Epithelial cell of prostate (primary cell): Measurements from ENCODE around the gene NET1.

Experiments used
- DNase-seq: peaks from one replicate; pipeline ENCODE4 v3.0.0-alpha.2; 2011; ENCODE audit warnings: low read depth, low spot score
- H3K27ac ChIP-seq: fragments of 450-650 bp; 2 replicates; pipeline ENCODE4 v1.5.1; 2017; ENCODE audit warnings: mild to moderate bottlenecking

NET1 gene

DNA sequence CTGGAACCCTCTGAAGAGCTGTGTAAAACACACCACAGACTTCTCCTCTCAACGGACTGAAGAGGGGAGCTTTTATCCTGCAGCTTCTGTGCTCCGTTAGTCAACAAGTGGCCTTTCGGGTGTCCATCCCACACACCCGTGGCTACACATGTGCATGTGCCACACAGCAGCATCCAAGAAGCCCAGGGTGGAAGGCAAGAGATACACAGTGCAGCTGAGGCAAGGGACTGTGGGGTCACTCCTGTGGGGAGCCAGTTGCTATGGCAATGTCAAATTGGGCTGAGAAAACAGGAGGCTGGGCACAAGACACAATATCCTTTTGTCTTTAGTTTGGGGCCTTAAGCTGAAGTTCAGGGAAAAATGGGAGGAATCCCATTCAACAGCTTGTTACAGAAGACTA is 28.7 kb downstream of the NET1 start:
- no peak overlapping the region for H3K27ac ChIP-seq
- DNase-seq = no peak

DNA sequence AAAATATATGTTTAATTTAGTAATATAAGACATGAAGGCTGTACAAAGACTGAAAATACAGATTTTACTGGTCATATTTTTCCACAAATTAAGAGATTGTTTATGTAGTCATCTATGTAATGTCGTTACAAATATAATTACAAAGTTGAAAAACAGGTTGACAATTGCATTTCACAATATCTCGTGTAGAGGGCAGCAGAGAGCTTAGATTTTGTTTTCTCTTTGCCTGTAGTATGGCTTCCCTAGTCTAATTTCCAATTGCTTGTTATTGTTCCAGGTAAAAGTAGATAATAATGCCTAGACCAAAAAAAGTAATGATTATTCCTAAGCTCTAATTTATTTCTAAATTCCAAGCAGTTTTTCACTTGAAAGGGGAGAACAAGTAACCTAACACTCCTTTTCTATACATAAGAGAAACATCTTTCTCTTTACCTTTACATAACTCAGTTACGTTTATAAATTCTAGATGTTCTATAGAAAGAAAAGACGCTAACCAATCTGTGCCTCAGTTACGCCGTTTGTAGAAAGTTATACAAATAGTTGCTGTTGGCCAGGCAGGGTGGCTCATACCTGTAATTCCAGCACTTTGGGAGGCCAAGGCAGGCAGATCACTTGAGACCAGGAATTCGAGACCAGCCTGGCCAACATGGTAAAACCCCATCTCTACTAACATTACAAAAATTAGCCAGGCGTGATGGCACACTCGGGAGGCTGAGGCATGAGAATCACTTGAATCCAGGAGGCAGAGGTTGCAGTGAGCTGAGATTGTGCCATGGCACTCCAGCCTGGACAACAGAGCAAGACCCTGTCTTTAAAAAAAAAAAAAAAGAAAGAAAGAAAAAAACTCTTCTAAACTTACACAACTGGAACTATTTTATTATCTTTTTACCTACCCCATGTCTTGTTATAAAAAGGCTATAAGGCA is 30.0 kb downstream of the NET1 start:
- DNase-seq = no peak
- no peak overlapping the region for H3K27ac ChIP-seq

DNA sequence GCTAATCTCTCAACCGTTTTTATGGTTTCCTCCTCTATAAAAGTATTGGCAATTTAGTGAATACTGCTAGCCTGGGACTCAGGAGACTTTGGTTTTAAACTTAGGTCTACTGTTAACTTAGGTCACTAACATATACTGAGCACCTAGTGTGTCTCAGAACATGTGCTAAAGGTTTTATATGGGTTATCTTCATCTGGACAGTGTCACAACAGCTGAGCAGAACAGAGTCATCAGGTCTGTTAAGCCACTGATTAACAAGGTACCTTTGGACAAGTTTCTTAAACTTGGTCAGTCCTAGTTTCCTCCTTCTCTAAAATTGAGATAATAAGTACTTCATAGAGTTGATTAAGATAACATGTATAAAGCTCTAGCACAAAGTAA is 30.6 kb downstream of the NET1 start:
- no peak overlapping the region for H3K27ac ChIP-seq
- no peak for DNase-seq

DNA sequence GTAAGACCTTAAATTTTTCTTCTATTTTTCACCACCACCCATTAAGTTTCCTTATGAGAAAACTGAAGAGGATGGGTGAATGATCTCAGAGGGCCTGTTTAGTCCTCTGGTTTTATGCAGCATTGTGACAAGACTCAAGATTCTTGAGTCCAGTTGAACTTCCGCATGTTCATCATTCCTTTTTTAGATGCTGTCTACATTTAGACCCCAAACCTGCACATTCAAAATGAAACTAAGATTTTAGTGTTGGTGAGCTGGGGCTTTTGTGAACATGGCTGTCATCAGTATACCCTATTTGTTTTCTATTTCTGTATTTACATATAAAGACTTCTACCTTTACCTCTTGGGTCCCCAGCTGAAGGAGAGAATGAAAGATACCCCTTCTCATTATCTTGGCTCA is 31.1 kb downstream of the NET1 start:
- no peak for DNase-seq
- H3K27ac ChIP-seq = no peak overlapping the region

DNA sequence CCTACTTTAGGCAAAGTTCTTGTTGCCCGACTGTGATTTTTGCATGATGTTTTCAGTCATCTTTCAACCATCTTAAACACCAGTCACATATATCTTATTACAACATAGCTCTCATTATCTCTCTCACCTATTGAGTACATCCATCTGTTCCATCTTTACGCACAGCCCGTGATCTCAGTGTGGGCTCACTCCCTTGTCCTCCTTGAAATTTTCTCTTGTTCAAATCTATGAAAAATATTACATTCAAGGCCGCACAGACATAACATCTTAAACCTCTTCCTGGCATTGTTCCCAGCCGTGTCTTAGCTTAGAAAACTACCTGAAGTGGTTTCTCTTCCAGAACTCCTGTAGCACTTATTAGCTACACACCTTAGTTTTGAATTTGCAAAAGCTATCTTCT is 32.6 kb downstream of the NET1 start:
- no peak for DNase-seq
- peak overlapping the region; percentile 84 for H3K27ac ChIP-seq

DNA sequence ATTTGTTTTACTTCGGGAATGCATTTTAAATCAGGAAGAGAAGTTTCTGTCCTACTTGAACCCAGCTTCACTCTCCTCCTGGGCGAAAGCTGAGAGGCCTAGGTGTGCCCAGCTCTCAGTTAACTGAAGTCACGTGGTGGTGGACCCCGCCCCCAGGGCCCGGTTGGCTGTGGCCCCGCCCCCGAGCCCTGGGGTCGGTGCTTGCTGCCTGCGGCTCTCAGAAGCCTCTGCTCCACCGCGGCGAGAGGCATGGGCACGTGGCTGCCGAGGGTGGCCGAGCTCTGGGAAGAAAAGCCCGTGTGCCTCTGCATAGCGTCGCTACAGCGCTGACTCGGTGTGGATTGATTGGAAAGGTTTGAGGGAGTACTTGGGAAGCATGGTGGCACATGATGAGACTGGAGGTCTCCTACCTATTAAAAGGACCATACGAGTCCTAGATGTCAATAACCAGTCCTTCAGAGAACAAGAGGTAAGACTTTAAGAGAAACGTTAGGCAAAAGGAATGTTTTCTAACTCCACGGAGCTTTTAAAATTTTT is 34.1 kb downstream of the NET1 start:
- DNase-seq = peak; percentile 66
- H3K27ac ChIP-seq = peak overlapping the region; percentile 84

DNA sequence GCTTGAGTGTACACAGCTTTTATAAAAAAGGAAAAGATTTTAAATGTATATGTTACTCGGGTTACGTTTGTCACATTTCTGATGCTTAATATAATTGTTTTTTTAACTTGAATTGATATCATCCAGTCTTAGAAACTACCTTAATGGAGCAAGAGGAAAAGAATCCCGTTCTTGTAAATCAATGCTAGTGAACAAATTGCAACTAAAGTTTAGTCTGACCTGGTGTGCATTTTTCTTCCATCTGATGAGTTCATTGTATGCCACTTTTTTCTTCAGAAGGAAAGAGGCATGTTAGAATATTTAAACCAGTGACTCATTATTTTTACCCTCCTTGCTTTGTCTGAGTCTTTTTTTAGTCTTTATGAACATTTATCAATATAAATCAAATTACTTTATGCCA is 34.7 kb downstream of the NET1 start:
- peak overlapping the region; percentile 84 for H3K27ac ChIP-seq
- DNase-seq = no peak

DNA sequence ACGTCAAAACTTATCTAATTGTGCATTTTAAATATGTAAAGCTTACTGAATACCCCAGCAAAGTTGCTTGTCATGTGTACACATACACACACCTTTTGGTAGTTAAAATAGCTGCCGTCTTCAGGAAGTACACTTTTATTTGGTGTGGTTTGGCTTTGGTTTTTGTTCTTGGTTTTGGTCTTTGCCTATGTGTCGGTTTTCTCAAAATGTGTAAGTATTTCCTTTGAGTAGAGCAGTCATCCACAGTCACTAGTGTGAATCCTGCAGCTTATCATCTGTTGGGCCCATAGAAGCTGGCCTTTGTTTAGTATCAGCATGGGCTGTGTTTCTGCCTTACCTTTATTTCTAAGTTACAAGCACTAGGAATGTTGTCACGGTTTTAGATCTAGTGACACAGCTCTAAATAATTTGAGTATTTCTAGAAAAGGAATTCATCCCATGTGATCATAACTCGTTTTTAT is 35.3 kb downstream of the NET1 start:
- H3K27ac ChIP-seq = peak overlapping the region; percentile 84
- no peak for DNase-seq

DNA sequence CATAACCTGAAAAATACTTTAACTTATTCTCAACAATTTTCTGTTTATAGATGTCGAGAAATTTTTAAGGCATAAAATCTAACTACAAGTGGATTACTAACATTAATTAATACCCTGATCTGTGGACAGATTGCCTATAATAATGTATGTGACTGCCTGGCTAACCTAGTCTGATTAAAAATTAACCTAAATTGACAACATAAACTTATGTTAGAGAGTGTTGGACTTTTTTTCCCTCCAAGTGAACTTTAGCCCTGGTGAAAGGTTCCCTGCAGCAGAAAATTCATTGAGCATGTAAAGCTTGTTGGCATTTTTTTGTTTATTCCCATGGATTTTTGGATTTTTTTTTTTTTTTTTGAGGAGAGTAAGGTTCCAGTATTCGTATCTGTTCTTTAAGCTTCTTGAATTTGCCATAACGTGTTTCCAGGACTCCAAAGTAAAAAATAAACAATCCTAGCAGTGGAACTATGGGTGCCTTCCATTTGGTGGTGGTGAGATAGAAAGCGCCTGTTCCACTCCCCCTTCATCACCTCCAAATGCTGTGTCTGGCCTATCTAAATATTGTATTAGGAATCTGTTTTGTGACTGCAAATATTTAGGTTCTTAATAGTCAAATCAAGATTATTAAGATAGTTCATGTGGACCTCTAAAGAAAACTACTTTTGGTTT is 36.1 kb downstream of the NET1 start:
- H3K27ac ChIP-seq = peak overlapping the region; percentile 84
- no peak for DNase-seq

DNA sequence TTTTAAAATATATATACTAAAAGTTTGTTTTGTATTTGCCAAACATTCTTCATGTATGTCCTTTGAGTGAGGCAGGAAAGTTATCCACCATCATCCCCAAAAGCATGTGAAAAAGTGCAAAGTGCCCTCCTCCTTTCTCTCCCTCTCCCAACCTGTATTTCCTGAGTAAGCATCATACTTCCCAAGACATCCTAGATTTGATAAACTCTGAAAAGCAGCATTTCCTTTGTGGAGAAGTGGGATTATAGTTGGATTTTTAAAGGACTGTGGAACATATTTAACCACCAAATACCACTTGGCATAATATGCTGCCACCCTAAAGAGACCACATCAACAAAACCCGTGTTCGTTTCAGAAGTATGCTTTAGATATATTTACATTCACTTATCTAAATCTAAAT is 36.9 kb downstream of the NET1 start:
- peak overlapping the region; percentile 84 for H3K27ac ChIP-seq
- DNase-seq = no peak

DNA sequence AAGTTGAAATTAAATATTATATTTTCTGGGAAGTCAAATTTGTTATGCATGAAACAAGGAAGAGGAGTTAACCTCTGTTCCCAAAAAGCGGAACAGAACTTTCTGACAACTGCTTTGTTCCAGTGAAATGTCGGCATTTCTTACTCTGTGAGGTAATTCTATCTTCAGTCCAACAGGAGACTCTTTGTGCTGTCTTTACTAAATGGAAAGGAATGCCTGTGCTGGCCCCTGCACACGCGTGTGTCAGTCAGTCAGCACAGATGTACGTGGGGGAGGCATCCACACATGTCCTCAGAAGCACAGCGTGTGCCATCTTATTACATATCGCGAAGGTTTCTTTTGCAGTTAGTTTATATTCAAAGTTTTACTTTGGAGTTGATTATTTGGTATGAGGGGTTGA is 37.5 kb downstream of the NET1 start:
- H3K27ac ChIP-seq = peak overlapping the region; percentile 84
- no peak for DNase-seq

DNA sequence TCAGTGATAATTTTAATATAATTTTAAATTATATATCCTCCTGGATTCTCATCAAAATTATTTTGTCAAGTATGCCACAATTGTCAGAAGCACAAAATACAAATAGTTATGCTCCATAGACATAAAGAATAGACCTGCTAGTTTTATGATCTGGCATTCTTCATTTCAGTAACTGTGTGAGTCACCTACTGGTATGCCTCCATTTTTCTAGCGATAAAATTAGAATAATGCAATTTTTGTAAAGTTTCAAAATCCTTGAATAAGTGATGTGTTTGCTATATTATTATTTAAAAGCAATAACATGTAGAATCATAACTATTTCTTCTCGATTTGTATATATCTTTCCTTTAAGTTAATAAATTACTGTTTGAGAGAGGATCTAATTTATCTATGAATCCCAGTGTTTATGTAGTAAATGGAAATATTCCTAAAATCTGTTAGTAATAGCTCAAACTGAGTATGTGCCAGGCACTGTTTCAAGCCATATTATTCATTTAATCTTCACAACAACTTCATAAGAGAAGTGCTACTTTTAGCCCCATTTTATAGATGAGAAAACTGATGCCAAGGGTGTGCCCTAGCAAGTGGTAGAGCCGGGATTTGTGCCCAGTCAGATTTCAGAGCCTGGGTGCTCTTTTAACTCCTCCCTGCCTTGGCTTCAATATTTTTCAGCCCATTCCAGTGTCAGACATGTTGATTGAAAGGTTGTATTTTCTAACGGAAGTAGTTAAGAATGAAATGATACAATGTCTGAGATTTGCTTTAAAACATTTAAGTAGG is 38.4 kb downstream of the NET1 start:
- H3K27ac ChIP-seq = peak overlapping the region; percentile 84
- DNase-seq = no peak

DNA sequence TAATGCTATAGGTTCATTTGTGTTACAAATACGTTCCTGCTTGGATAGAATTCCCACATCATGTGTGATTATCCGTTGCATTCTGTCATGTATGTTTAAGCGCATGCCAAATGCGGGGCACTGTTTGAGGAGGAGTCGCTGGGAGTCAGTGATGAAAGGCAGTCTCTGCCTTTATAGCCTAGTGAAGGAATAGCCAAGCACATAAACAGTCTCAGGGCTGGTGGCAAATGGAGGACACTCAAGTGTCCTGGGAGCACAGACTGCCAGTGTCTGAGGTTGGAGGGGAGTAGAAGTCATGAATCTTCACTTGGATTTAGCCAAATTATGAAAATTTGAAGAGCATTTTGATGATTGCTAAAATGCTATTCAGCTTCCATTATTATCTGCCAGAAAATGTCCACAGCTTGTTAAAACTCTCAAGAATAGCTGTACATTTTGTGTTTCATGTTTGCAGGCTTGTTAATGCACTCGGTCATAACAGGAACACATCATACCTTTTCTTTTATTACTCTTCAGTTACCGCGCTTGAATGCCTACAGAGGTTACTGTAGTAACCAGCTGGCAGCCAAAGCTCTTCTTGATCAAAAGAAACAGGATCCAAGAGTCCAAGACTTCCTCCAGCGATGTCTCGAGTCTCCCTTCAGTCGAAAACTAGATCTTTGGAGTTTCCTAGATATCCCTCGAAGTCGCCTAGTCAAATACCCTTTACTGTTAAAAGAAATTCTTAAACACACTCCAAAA is 41.6 kb downstream of the NET1 start:
- DNase-seq = no peak
- peak overlapping the region; percentile 84 for H3K27ac ChIP-seq

DNA sequence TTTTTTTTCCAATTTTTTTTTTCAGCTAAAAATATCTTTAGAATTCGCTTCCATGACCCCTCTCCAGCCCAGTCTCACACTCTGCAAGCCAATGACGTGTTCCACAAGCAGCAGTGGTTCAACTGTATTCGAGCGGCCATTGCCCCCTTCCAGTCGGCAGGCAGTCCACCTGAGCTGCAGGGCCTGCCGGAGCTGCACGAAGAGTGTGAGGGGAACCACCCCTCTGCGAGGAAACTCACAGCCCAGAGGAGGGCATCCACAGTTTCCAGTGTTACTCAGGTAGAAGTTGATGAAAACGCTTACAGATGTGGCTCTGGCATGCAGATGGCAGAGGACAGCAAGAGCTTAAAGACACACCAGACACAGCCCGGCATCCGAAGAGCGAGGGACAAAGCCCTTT is 44.2 kb downstream of the NET1 start:
- no peak for DNase-seq

DNA sequence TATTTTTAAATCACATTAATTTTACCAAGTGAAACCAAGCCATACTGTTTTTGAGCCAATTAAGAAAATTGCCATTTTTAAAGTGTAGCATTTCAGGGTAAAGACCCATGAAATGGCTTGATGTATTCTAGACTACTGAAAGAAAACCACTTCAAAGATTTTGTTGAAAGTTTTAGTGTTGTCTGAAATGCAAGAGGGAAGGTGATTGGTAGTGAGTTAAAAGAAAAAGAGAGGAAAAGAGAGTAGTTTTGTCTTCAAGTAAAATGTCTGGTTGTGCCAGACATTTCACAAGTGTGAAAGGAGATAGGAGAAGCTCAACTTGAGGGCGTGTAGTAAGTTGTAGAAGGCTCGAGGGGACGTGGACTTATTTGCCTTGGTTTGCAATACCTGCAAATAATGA is 45.4 kb downstream of the NET1 start:
- no peak for DNase-seq
- H3K27ac ChIP-seq = peak overlapping the region; percentile 84

More for the DNA sequence above, 44.2 kb downstream of the NET1 start:
- H3K27ac ChIP-seq = peak overlapping the region; percentile 84

DNA sequence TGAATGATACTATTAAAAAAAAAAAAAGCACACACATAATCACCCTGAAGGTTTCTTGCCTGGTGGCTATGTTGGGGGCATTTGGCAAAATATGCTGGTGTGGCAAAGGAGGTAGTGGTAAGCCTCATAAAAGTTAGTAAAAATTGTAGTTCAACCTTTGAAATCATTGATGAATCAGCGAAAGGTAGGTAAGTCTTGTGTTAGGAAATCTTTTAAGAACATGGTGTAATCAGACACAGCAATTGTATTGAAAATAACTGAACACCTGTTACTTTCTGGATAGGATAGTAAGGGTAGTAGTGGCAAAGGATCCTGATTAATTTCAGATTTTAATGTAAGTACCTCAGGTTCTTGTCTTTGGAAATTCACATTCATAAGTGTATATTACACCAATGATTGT is 46.1 kb downstream of the NET1 start:
- DNase-seq = no peak
- H3K27ac ChIP-seq = peak overlapping the region; percentile 84

DNA sequence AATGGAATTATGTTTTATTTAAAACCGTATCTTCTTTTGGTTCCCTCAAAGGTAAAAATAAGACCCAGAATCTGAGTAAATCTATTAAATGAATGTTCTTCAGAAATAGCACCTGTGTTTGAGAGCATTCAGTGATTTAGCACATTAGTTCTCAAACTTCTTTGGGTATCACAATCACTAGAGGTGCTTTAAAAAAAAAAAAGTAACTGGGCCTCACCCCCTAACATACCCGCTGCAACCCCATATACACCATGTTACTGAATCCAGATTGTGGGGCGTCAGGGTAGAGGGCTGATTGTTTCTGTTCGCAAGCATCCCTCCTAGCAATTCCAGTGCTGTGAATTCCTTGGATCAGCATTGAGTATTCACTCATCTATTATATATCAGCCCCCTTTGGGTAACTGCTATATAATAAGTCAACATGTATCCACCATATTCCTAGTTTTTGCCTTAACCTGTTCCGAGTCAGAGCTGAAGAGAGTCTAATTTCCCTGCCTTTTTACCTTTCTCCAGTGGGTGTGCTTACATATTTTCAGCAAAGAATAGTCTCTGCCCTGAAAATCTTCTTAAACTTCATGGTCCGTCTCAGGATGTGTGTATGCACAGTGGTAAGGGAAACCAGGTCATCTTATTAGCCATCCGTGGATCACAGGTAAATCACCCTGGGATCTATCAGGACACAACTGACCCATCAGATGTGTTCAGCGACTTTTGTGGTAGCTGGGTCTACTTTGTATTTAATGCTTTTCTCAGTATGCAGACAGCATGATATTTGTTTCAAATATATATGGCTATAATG is 46.8 kb downstream of the NET1 start:
- no peak for DNase-seq
- peak overlapping the region; percentile 84 for H3K27ac ChIP-seq

DNA sequence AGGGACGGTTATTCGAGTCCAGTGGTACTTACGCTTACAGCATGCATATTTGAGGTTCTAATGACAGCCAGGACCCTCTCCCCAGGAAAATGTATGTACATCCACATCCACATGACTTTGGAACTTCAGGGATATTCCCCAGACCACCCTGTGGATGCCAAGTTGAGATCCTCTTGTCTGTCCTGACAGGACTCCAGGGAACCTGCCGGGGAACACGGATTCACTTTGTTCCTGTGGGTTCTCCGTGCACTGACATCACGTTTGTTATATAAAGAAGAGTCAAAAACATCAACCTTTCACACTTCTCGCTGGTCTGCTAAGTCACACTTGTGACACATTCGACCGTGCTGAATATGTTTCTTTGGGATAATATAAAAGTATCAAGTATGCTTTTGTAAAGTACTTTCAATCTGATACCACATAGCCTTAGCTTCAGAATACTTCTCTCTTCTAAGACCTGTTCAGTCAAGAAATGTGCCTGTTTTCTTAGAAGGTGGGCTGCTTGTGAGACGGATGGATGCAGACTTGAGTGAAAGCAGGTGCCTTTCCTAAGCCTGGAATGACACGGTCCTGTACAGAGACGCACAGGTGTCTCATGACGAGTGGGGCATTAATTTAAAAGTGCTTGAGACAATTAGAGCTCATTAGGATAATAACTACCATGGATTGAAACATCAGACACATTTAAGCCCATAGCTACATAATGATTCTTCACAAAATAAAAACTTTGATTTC is 48.3 kb downstream of the NET1 start:
- no peak for DNase-seq

More for the DNA sequence above, 48.3 kb downstream of the NET1 start:
- H3K27ac ChIP-seq = peak overlapping the region; percentile 84
